Astrocyte of the cerebellum (primary cell): Measurements from ENCODE around the gene TIMELESS.
A peak's percentile ranks its signal among the peaks of the same experiment; 100 is the strongest.
"Not testable (repeated sequence)": the region's sequence is repeated elsewhere in the genome, so short reads cannot be mapped to it uniquely, and the experiment has no call there.

Experiments
- DNase-seq: peaks from one replicate; pipeline ENCODE4 v3.0.0-alpha.2; 2011; ENCODE audit warnings: low read depth
- H3K4me3 ChIP-seq: 2 replicates; pipeline ENCODE4 v1.5.1; 2011; ENCODE audit warnings: mild to moderate bottlenecking, low read depth, low read length, moderate library complexity
- CTCF ChIP-seq: IDR thresholded peaks from 2 replicates; pipeline ENCODE4 v1.5.1; 2012; ENCODE audit warnings: low read length, low read depth, moderate library complexity, mild to moderate bottlenecking; ENCODE audit errors: missing control alignments
- in situ Hi-C: cut with HindIII; loops from 2 replicates; pipeline ENCODE4 v1.10.0; 2017; ENCODE audit warnings: low sequenced_read_pairs

The TIMELESS gene

GRCh38 chr12:56461235-56462159 lies 12.3 kb upstream of the TIMELESS start:
- H3K4me3 ChIP-seq: no peak overlapping the region
- no peak for DNase-seq
- in situ Hi-C loops: loop anchor here (25.0 kb wide), 1 partner anchor 99 kb away; the partner anchor contains the start of genes APOF and STAT2
- TF ChIP-seq CTCF: no peak

GRCh38 chr12:56457817-56458216 lies 8.6 kb upstream of the TIMELESS start:
- DNase-seq: no peak
- TF ChIP-seq CTCF: no peak
- H3K4me3 ChIP-seq: no peak overlapping the region
- in situ Hi-C loops: loop anchor here (10.0 to 25.0 kb wide), 2 partner anchors 57 to 96 kb away; partner anchors contain the start of genes APOF and STAT2

GRCh38 chr12:56454557-56454956 lies 5.3 kb upstream of the TIMELESS start, which contains the start of gene MIP:
Gene MIP (minus strand): TSS chr12:56454657. CDS start chr12:56454613, 44 bp downstream.
- H3K4me3 ChIP-seq: no peak within 1 kb of the TSS
- in situ Hi-C loops: loop anchor here (10.0 to 25.0 kb wide), 2 partner anchors 60 to 92 kb away; partner anchors contain the start of genes APOF and STAT2
- TF ChIP-seq CTCF: no peak
- no peak for DNase-seq

- in situ Hi-C loops: loop anchor here (10.0 to 25.0 kb wide), 2 partner anchors 64 to 89 kb away; partner anchors contain the start of genes APOF and STAT2
- H3K4me3 ChIP-seq: no peak overlapping the region
- no peak for DNase-seq
- no peak for TF ChIP-seq CTCF
Measured at GRCh38 chr12:56451147-56451546, 1.9 kb upstream of the TIMELESS start.

GRCh38 chr12:56450241-56450640 lies 1.0 kb upstream of the TIMELESS start:
- no peak overlapping the region for H3K4me3 ChIP-seq
- DNase-seq: no peak
- TF ChIP-seq CTCF: no peak
- in situ Hi-C loops: loop anchor here (10.0 to 25.0 kb wide), 2 partner anchors 65 to 88 kb away; partner anchors contain the start of genes APOF and STAT2

GRCh38 chr12:56449622-56449984 lies 377 bp upstream of the TIMELESS start:
- DNase-seq: no peak
- TF ChIP-seq CTCF: no peak
- in situ Hi-C loops: no loop called here
- peak overlapping the region; percentile 64 for H3K4me3 ChIP-seq

- in situ Hi-C loops, DNase-seq: not testable (repeated sequence)
Measured at GRCh38 chr12:56443208-56443607, 6.0 kb downstream of the TIMELESS start.

More at GRCh38 chr12:56443208-56443607, 6.0 kb downstream of the TIMELESS start:
- not testable (repeated sequence) for H3K4me3 ChIP-seq
